ENCODE results near the gene PHLDB1.
"Not testable (repeated sequence)": the region's sequence is repeated elsewhere in the genome, so short reads cannot be mapped to it uniquely, and the experiment has no call there.

The PHLDB1 gene

GRCh38 chr11:118606844-118607228 lies 579 bp upstream of the PHLDB1 start:
- no peak for DNase-seq (ENCODE audit: low read depth)
- no peak overlapping the region for H3K4me3 ChIP-seq (ENCODE audit: low read depth, low read length)
- TF ChIP-seq, protein P1, sequence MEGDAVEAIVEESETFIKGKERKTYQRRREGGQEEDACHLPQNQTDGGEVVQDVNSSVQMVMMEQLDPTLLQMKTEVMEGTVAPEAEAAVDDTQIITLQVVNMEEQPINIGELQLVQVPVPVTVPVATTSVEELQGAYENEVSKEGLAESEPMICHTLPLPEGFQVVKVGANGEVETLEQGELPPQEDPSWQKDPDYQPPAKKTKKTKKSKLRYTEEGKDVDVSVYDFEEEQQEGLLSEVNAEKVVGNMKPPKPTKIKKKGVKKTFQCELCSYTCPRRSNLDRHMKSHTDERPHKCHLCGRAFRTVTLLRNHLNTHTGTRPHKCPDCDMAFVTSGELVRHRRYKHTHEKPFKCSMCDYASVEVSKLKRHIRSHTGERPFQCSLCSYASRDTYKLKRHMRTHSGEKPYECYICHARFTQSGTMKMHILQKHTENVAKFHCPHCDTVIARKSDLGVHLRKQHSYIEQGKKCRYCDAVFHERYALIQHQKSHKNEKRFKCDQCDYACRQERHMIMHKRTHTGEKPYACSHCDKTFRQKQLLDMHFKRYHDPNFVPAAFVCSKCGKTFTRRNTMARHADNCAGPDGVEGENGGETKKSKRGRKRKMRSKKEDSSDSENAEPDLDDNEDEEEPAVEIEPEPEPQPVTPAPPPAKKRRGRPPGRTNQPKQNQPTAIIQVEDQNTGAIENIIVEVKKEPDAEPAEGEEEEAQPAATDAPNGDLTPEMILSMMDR (IDR thresholded peaks at IDR 0.05; ENCODE audit: insufficient read depth, low read depth, low read length, missing control alignments) = no peak

DNA sequence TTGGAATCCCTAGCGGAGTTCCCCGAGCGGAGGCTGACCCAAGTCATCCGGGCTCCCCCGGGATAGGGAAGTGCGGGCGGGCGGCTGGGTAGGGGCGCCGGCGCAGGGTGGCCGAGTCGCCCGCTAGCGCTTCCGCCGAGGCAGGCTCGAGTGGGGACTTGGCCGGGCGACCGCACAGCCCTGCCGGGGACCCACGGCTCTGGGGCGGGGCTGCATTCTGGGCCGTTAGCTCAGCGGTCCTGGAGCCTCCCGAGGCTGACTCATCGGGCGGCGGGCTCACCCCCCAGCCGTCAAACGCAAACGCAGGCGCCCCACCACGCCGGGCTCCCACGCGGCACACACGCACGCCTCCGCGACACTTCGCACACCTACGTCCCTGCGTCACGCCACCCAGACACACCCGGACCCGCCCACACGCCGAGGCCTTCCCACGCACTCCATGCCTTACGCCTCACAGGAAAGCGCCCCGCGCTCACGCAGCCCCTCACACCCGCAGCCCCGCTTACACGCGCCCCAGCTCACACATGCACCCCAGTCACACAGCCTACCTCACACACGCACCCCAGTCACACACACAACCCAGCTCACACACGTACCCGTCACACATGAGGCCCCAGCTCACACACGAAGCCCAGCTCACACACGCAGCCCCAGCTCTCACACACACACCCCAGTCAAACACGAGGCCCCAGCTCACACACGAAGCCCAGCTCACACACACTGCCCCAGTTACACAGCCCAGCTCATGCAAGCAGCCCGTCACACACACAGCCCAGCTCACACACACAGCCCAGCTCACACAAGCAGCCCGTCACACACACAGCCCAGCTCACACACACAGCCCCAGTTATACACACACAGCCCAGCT lies 1.2 kb downstream of the PHLDB1 start:
- TF ChIP-seq, protein P1 (IDR thresholded peaks at IDR 0.05; ENCODE audit: insufficient read depth, low read depth, low read length, missing control alignments) = no peak
- peak; percentile 39 for DNase-seq (ENCODE audit: low read depth)
- peak overlapping the region; percentile 48 for H3K4me3 ChIP-seq (ENCODE audit: low read depth, low read length)

- no peak overlapping the region; the same call in 1 of the 2 replicates for H3K4me3 ChIP-seq (ENCODE audit: low read depth, low read length)
- TF ChIP-seq, protein P1 (IDR thresholded peaks at IDR 0.05; ENCODE audit: insufficient read depth, low read depth, low read length, missing control alignments) = no peak
- DNase-seq (ENCODE audit: low read depth) = peak; percentile 10
Observed at GRCh38 chr11:118609380-118610224, 2.2 kb downstream of the PHLDB1 start.

DNA sequence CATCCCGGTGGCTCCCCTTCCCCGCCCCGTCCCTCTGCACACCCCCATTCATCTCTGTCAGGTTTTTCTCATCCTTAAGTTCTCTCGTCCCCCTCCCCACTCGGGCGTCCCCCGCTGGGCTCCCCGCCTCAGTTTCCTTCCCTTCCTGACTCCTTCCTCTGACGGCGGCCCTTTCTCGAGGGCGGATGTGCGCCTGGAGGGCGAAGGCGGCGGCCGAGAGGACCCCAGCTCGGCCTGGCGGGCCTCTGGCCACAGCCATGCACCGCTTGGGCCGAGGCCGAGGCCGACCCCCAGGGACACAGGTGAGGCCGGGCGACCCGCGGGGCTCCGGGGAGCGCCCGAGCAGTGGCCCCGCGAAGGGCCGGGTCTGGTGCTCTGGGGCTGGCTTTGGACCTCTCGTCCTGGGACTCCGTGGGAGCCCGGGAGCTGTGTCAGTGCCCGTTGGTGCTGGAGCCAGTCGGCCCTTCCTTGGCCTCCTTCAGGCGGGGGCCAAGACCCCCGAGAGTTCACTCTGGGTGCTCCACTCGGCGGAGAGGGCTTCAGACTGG lies 2.9 kb downstream of the PHLDB1 start:
- H3K4me3 ChIP-seq (ENCODE audit: low read depth, low read length) = no peak overlapping the region; the same call in 1 of the 2 replicates
- DNase-seq (ENCODE audit: low read depth) = no peak
- TF ChIP-seq, protein P1 (IDR thresholded peaks at IDR 0.05; ENCODE audit: insufficient read depth, low read depth, low read length, missing control alignments) = no peak

DNA sequence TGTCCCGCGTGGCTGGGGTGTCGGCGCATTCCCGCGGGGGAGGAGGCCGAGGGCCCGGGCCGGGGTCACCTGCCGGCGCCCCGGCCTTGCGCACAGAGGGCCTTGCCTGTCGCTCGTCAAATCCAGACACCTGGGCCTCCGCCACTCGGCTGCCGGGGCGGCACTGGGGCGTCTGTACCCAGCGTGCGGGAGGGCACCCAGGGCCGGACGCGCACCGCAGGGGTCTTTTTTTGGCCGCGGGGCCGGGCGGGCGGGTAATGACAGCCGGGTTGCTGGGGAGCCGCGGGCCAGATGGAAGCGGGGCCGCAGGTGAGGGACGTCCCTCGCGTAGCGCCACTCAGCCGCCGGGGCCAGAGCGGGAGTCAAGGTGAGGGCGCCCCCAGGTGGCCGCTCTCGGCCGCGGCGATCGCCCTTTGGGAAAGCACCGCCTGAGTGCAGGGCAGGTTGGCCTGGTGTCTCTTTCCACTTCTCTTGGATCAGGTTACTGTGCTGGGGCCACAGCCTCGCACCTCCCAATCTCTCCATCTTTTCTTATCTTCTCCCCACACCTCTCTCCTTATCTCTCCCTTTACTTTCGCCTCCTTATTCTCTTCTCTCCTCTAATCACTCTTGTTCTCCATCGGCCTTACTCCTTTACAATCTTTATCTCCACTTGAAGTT lies 3.5 kb downstream of the PHLDB1 start:
- peak; percentile 74 for DNase-seq (ENCODE audit: low read depth)
- H3K4me3 ChIP-seq (ENCODE audit: low read depth, low read length) = no peak overlapping the region; the same call in 1 of the 2 replicates

GRCh38 chr11:118611433-118611795 lies 4.0 kb downstream of the PHLDB1 start:
- DNase-seq (ENCODE audit: low read depth); H3K4me3 ChIP-seq (ENCODE audit: low read depth, low read length): not testable (repeated sequence)

More for the DNA sequence above, 3.5 kb downstream of the PHLDB1 start:
- TF ChIP-seq, protein P1 (IDR thresholded peaks at IDR 0.05; ENCODE audit: insufficient read depth, low read depth, low read length, missing control alignments) = peak; percentile 94
